Measurements from ENCODE around the gene KCNH4.

- no peak for TF ChIP-seq CTCF (IDR thresholded peaks at IDR 0.05)
- TF ChIP-seq POLR2A (IDR thresholded peaks at IDR 0.05): no peak
- TF ChIP-seq POLR2AphosphoS5 (IDR thresholded peaks at IDR 0.05): no peak
These were observed 61.6 kb downstream of the KCNH4 start for GRCh38 chr17:42119301-42119700.
